Psoas muscle (tissue), 8 donors: ENCODE measurements around the gene RARS2. TPM values are rescaled to one million over a fixed set of nuclear protein-coding genes. Genes with fewer than 3 reads are reported as not detected.

Source experiments
- ATAC-seq, 4 donors: fragments of 200-7000 bp; cut with Tn5 transposase; one replicate each; pipeline ENCODE4 v1.9.1; 2020; ENCODE audit warnings: moderate library complexity in 3 of 4, mild to moderate bottlenecking in 2 of 4
- DNase-seq, 2 donors: peaks; one replicate each; pipeline ENCODE4 v3.0.0-alpha.2; 2020
- H3K27ac ChIP-seq: fragments of 200-600 bp; one replicate; pipeline ENCODE4 v1.8.0; 2022
- H3K27me3 ChIP-seq, 3 donors: fragments of 200-600 bp in 1 of 3; one replicate each; pipeline versions ENCODE4 v1.6.1 to v1.8.0; 2013 to 2022; ENCODE audit warnings: low read length in 2 of 3, mild to moderate bottlenecking in 2 of 3, moderate library complexity in 1 of 3; ENCODE audit not compliant: insufficient read depth in 3 of 3
- H3K36me3 ChIP-seq, 2 donors: fragments of 200-600 bp in 1 of 2; one replicate each; pipeline versions ENCODE4 v1.6.1 to v1.8.0; 2013 to 2022; ENCODE audit warnings: low read depth in 1 of 2, mild to moderate bottlenecking in 1 of 2, moderate library complexity in 1 of 2; ENCODE audit not compliant: insufficient read depth in 1 of 2
- H3K4me1 ChIP-seq: fragments of 200-600 bp; one replicate; pipeline ENCODE4 v1.8.0; 2022
- H3K4me3 ChIP-seq: fragments of 200-600 bp; one replicate; pipeline ENCODE4 v1.8.0; 2022; ENCODE audit warnings: mild to moderate bottlenecking
- H3K9me3 ChIP-seq: fragments of 200-600 bp; one replicate; pipeline ENCODE4 v1.8.0; 2022
- WGBS, 3 donors: extraction: QIAGEN DNeasy Blood & Tissue Kit; methylation state at CpG; one replicate each; pipeline versions ENCODE4 v1.1.6 to v1.1.7; 2013; 5-methylcytosine and 5-hydroxymethylcytosine counted together
- intact Hi-C, 2 donors: fragments of 100-400 bp; cut with DNase I; formaldehyde crosslinking; loops; one replicate each; pipeline versions ENCODE4 v1.11.0 to v1.14.2; 2022
- polyA plus RNA-seq, 3 donors: library from polyadenylated mRNA; stranded (reverse); fragments of 200-250 nt; gene quantifications; one replicate each; pipeline ENCODE4 v1.2.3, GENCODE V29; 2013
- total RNA-seq, 4 donors: library from RNA; stranded (reverse); fragmentation: NEBNext Ultra II Directional in 2 of 4; extraction: Animal tissue kit (Norgen Biotek cat#: 25700) in 2 of 4; gene quantifications; one replicate each; pipeline versions ENCODE4 v1.2.1 to v1.2.4, GENCODE V29; 2021 to 2023
- TF ChIP-seq, protein P1 (sequence below): fragments of 200-600 bp; IDR thresholded peaks from one replicate; pipeline ENCODE4 v1.8.0; 2022; ENCODE audit warnings: antibody characterized with exemption
- donor health status: healthy with polysubstance abuse.
- donor health status: DM: no; HTN: no; CAD: no; lungs with moderate emphysema.
- donor health status: Bipolar disorder and iron deficiency.
- donor health status: healthy.
- donor health status: DM: yes; HTN: yes; CAD: no.
- donor health status: DM: no; HTN: no; CAD: no.
- donor health status: DM: no; HTN: no; CAD: no.
- donor health status: DM: yes; HTN: yes; CAD: no.

RARS2 gene
- total and polyA plus RNA-seq, 7 donors = 11.6 to 20.7 (median 17.1) TPM

DNA sequence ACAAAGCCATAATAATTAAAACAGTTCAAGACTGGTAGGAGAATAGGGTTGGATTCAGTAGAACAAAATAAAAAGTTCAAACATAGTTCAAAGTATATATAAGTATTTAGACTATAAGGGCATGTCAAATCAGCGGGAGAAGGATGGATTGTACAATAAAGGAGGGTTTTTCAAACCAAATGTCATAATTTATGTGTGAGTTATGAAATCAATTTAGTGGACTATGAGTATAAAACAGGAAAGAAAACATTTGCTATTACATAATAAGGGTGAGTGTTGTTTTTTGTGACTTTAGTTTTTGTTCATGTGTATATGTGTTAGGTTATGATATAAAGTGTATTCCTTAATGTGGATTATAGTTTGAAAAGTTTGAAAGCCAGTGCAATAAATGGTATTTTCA is 10.8 kb upstream of the RARS2 start:
- Histone ChIP-seq H3K36me3 (peaks cover 0 to 41% of the 10 kb centered on the region in 2 donors), H3K4me1 (no peaks in the 10 kb centered on the region), H3K4me3 (no peak overlapping the region), H3K27me3 (no peaks in the 10 kb centered on the region), H3K27ac (no peak overlapping the region), H3K9me3 (no peaks in the 10 kb centered on the region)
- ATAC-seq (no peak), DNase-seq (no peak)
- intact Hi-C loops = no loop called here
- TF ChIP-seq, protein P1, sequence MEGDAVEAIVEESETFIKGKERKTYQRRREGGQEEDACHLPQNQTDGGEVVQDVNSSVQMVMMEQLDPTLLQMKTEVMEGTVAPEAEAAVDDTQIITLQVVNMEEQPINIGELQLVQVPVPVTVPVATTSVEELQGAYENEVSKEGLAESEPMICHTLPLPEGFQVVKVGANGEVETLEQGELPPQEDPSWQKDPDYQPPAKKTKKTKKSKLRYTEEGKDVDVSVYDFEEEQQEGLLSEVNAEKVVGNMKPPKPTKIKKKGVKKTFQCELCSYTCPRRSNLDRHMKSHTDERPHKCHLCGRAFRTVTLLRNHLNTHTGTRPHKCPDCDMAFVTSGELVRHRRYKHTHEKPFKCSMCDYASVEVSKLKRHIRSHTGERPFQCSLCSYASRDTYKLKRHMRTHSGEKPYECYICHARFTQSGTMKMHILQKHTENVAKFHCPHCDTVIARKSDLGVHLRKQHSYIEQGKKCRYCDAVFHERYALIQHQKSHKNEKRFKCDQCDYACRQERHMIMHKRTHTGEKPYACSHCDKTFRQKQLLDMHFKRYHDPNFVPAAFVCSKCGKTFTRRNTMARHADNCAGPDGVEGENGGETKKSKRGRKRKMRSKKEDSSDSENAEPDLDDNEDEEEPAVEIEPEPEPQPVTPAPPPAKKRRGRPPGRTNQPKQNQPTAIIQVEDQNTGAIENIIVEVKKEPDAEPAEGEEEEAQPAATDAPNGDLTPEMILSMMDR = no peak
- 88 to 100% (median 95%) methylated on average over 1 of the region's 1 CpG for WGBS, 3 donors

DNA sequence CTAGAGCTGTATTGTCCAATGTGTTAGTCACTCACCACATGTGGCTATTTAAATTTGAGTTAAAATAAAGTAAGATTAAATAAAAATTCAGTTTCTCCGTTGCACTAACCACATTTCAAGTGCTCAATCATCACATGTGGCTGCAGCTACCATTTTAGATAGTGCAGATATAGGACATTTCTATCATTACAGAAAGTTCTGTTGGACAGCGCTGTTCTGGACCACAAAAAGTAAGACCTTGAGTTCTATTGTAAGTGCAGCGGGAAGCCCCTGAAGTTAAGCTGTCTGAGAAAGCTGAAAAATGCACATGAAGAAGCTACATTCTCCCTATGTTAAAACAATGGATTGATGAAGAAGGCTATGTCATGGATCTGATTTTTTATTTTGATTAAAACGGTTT is 1.2 kb upstream of the RARS2 start:
- peaks cover 26% of the 10 kb centered on the region for H3K4me1 ChIP-seq

DNA sequence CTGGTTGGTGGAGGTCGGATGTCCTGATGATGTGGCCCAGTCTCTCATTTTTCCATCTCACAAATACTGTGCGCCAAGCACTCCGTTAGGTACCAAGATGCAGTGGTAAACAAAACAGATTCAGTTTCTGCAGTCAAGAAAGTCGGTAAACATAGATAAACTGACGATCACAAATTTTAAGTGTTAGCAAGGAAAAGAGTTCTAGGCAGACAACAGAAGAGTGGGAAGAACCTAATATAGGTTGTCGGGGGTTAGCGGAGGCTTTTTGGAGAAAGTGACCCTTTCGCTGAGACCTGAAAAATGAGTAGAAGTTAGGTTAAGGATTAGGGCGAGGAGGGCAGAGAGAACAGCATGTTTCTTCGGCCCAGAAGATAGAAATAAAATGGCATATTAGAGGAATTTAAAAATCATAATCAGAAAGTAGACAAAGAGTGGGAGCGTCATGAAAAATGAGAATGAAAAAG is 662 bp upstream of the RARS2 start:
- Histone ChIP-seq H3K27ac (peak overlapping the region; percentile 77), H3K9me3 (no peaks in the 10 kb centered on the region), H3K36me3 (peaks cover 6 to 29% of the 10 kb centered on the region in 2 donors), H3K27me3 (no peaks in the 10 kb centered on the region), H3K4me1 (peaks cover 26% of the 10 kb centered on the region), H3K4me3 (peak overlapping the region; percentile 94)
- WGBS, 3 donors = 1 to 2% (median 2%) methylated on average over 11 of the region's 11 CpGs
- ATAC-seq = no peak
- intact Hi-C loops = no loop called here
- no peak for DNase-seq
- TF ChIP-seq, protein P1 = no peak

More for the DNA sequence above, 1.2 kb upstream of the RARS2 start:
- WGBS, 3 donors = 67 to 69% (median 67%) methylated on average over 4 of the region's 4 CpGs
- intact Hi-C loops = no loop called here
- H3K36me3 ChIP-seq = peaks cover 6 to 35% of the 10 kb centered on the region in 2 donors
- H3K27me3 ChIP-seq = no peaks in the 10 kb centered on the region
- peak overlapping the region; percentile 94 for H3K4me3 ChIP-seq
- no peak for DNase-seq
- H3K9me3 ChIP-seq = no peaks in the 10 kb centered on the region
- H3K27ac ChIP-seq = no peak overlapping the region
- TF ChIP-seq, protein P1 = no peak
- no peak for ATAC-seq

DNA sequence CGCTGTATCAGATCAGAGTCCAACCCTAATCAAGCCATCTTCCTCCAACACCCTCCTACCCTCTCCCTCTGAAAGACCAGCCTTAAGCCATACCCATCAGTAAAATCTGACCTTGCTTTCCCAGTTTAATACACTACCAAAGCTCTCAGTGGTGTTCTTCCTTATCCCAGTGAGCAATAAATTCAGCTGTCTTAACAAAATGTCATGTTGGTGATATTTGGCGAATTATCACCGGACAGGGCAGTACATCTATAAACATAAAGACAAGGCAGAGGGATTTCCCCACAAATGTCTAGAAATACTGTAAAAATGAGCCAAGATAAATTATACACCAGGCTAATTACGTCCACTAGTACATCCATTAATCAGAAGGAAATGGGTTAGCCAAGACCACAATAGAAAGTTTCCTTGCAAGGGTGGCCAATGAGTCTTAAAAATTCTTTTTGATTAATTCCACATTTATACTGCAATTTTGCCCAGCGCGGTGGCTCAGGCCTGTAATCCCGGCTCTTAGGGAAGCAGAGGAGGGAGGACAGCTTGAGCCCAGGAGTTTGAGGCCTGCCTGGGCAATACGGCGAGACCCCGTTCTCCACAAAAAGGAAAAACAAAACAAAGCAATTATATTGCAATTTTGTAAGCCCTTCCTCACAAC is 905 bp downstream of the RARS2 start:
- TF ChIP-seq, protein P1 = no peak
- no peaks in the 10 kb centered on the region for H3K9me3 ChIP-seq
- H3K4me3 ChIP-seq = peak overlapping the region; percentile 94
- H3K36me3 ChIP-seq = peaks cover 2 to 14% of the 10 kb centered on the region in 2 donors
- H3K4me1 ChIP-seq = peaks cover 26% of the 10 kb centered on the region
- H3K27ac ChIP-seq = peak overlapping the region; percentile 77
- DNase-seq (no peak), ATAC-seq (peak in 1 of 4 donors; percentile 9)
- 33 to 36% (median 36%) methylated on average over 10 of the region's 10 CpGs for WGBS, 3 donors
- intact Hi-C loops = no loop called here
- no peaks in the 10 kb centered on the region for H3K27me3 ChIP-seq
